HG02623 (cell line): ENCODE results near the gene ANKRD45.
"Not testable (repeated sequence)": the region's sequence is repeated elsewhere in the genome, so short reads cannot be mapped to it uniquely, and the experiment has no call there.

Source experiments
- ATAC-seq: cut with Tn5 transposase; IDR thresholded peaks from one replicate; pipeline ENCODE4 v1.9.1; 2021; ENCODE audit warnings: moderate library complexity; ENCODE audit not compliant: unreplicated experiment

The ANKRD45 gene

DNA sequence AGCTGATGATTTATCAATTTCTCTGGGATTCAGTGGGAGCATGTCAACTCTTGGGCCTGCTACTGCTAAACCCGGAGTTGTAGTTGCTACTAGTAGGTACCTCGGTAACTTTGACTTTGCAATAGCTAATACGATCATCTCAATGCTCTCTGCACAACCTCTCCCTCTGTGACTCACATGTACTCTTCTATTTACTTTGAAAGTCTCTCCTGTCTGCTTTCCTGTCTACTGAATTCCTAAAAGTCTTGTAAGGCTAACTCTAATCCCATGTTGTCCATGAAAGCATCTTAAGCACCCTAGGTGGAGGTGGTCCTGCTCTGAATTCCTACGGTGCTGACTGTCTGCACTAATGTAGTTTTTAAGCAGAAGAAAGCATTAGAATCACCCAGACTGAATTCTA, 96.1 kb downstream of the ANKRD45 start:
- ATAC-seq, result no peak

DNA sequence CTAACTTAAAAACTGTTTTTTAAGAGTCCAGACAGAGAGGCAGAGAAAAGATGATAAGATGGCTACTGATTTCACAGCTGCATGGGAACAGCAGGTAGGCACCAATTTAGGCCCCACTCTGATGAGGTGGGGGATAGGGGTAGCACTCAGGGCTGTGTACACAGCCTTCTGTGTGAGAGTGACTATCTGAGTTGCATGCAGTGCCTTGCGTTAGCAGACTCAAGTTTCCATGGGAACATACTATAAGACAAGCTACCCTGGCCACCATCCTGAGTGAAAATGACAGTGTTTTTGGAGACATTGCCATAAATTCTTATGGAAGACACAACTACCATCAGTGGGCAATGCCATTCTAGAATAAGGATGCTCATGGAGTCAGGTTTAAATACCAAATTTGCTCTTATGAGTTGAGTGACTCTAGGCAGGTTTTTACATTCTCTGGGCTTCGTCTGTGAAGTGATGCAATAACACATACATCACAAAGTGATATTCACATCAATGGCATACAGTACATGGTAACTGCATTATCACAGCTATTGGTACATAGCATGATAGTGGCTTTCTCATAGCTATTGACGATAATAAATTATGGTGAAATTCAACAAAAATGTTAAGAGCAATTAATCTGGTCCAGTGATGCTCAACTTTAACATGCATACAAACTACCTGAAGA, 97.3 kb downstream of the ANKRD45 start:
- no peak for ATAC-seq

DNA sequence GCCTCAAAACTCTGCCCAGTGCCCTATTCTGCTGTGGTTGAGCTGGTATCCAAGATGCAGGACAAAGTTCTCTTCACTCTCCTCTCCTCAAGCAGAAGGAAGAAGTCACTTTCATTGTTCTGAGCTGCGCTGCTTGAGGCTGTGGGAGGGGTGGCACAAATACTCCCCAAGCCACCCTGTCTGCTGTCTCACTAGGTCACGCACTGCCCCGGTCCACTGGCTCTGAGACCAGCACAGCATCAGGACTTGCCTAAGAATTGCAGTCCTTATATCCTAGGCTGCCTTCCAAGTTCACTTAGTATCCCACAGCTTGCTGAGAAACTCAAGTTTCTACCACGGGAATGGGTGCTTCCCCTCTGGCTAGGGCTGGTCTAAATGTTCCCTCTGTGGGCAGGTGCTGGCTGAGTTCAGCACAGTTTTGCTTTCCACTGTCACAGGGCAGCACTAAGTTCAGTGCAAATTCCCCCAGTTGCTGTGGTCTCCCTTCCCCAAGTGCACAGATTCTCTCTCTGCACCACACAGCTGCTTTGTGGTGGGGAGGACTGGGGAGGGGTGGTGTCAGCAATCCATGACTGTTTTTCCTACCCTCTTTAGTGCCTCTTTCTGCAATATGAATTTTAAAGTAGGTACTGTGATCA, 99.2 kb downstream of the ANKRD45 start:
- ATAC-seq, result no peak

DNA sequence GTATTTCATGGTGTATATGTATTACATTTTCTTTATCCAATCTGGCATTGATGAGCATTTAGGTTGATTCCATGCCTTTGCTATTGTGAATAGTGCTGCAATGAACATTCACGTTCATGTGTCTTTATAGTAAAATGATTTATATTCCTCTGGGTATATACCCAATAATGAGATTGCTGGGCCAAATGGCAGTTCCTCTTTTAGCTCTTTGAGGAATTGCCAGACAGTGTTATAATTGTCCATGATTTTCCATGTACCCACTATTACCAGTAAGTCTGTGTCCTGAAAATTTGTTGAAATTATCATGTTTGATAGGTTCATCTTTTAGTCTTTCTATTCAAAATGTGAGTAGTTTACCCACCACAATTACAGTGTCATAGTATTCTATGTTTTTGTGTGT, 101.2 kb downstream of the ANKRD45 start:
- ATAC-seq, result no peak

DNA sequence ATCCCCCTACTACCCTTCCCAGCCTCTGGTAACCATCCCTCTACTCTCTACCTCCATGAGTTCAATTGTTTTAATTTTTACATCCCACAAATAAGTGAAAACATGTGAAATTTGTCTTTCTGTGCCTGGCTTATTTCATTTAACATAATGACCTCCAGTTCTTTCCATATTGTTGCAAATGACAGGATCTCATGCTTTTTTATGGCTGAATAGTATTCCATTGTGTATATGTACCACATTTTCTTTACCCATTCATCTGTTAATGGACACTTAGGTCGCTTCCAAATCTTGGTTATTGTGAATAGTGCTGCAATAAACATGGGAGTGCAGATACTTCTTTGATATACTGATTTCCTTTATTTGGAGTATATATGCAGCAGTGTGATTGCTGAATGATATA, 105.8 kb downstream of the ANKRD45 start:
- ATAC-seq, result not testable (repeated sequence)

DNA sequence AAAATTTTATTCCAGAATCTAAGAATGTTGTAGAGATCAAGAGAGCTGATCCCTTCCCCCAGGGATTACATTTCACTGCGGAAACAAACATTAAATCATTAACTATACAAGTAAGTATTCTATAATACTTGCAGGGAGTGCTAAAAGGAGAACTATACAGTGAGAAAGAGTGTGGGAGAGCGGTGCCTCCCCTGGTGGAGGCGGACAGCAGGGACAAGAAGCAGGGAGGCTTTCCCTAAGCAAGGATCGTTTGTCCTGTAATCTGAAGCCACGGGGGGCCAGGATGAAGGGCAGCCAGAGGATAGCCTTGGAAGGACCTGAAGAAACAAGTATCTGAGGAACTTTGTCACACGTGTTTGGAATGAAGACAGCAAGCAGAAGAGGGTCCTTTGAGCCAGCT, 106.8 kb downstream of the ANKRD45 start:
- ATAC-seq, result no peak

DNA sequence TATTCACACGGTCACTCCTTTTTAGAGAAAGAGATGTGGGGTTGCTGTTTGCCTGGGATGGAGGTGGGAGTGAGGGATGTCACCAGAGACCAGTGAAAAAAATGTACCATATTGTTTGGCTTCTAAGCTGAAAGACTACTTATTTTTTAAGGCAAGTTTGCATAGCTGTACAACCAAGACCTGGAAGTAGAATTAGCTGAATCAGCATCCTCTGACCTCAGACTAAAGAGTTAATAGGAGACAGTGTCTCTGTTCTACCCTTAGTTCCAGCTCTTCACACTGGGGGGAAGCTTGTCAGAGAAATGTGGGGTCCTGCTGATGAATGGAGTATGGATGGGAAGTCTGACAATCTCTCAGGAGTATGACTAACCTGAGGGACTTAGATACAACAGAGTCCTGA, 108.4 kb downstream of the ANKRD45 start:
- no peak for ATAC-seq

DNA sequence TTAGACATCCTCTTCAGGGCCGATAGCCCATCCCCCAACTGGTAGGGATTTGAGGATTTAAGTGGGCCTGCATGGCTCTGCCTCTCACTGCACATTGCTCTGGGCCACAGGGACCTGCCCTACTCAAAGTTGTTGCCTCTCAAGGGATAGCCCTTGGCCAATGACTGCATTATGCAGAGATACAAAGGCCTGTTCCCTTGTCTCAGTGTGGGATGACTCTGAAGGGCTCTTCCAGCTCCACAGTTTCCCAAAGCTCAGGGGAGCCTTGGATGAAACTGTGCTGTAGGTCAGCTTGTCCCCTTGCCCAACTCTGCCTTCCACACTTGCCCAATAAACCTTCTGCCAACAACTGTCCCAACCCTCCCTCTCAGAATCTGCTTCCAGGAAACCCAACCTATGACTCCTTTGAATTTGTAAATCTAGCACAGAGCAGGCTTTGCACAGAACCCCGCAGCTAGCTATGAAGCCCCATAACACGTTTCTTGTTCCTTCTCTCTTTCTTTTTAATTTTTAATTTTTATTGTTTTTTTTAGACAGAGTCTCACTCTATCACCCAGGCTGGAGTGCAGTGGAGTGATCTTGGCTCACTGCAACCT, 109.3 kb downstream of the ANKRD45 start:
- ATAC-seq, result no peak
